Measurements from ENCODE around the gene BAIAP2L1. TPM values are rescaled to one million over a fixed set of nuclear protein-coding genes. Genes with fewer than 3 reads are reported as not detected.

The BAIAP2L1 gene
- total RNA-seq, 4 donors from 2014 or later, result 39.8 to 59.8 (median 53.3) TPM

DNA sequence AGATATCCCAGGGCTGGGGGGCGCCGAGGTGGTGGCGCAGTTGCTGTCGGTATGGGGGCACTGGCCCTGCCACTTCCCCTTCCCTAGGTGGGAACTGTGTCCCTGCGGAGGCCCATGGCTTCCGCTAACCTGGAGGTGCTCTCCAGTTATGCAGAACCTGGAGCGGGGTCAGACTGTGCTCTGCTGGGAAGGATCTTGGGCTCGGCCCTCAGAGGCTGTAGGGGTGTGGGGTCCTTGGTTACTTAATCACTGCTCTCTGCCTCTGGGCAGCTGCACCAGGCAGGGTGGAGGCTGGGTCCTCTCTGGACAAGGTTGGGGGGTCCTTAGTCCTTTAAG, 117.0 kb downstream of the BAIAP2L1 start:
- Histone ChIP-seq H3K4me3 (peak overlapping the region; percentile 2 to 97 (median 96)), H3K27me3 (no peaks in the 10 kb centered on the region), H3K36me3 (no peaks in the 10 kb centered on the region), H3K4me1 (peaks cover 47 to 75% (median 69%) of the 10 kb centered on the region in 4 donors), H3K9me3 (no peaks in the 10 kb centered on the region), H3K27ac (peak overlapping the region; percentile 88 to 98 (median 96))
- in situ Hi-C loops (cut with MboI; ENCODE audit: low pct_ligation_motif_present in 1 of 4, low pct_unique_long_range_greater_than_20kb in 1 of 4, low sequenced_read_pairs in 3 of 4) (loop anchor here in 2 of 4 donors (25.0 kb wide), 1 partner anchor 128 kb away; the partner anchor contains the start of gene BAIAP2L1 (in 2 of the 2)), intact Hi-C loops (cut with DNase I; ENCODE audit: low total_unique reads) (no loop called here)
- TF ChIP-seq, protein P1, sequence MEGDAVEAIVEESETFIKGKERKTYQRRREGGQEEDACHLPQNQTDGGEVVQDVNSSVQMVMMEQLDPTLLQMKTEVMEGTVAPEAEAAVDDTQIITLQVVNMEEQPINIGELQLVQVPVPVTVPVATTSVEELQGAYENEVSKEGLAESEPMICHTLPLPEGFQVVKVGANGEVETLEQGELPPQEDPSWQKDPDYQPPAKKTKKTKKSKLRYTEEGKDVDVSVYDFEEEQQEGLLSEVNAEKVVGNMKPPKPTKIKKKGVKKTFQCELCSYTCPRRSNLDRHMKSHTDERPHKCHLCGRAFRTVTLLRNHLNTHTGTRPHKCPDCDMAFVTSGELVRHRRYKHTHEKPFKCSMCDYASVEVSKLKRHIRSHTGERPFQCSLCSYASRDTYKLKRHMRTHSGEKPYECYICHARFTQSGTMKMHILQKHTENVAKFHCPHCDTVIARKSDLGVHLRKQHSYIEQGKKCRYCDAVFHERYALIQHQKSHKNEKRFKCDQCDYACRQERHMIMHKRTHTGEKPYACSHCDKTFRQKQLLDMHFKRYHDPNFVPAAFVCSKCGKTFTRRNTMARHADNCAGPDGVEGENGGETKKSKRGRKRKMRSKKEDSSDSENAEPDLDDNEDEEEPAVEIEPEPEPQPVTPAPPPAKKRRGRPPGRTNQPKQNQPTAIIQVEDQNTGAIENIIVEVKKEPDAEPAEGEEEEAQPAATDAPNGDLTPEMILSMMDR (IDR thresholded peaks at IDR 0.05), result no peak
- TF ChIP-seq POLR2AphosphoS5 (IDR thresholded peaks at IDR 0.05), result no peak
- no peak for TF ChIP-seq EP300 (IDR thresholded peaks at IDR 0.05; ENCODE audit: low read depth)
- DNase-seq, result no peak
- 90% methylated on average over 8 of the region's 8 CpGs; no CpG with 5 or more reads in 1 of the 2 donors for WGBS, 2 donors (ENCODE audit: low coverage in 1 of 2)

- Histone ChIP-seq H3K36me3 (no peaks in the 10 kb centered on the region), H3K4me3 (peak overlapping the region; percentile 64 to 97 (median 96)), H3K27me3 (no peaks in the 10 kb centered on the region), H3K4me1 (peaks cover 47 to 72% (median 68%) of the 10 kb centered on the region in 4 donors), H3K27ac (peak overlapping the region; percentile 88 to 98 (median 96)), H3K9me3 (no peaks in the 10 kb centered on the region)
- 0 to 59% methylated on average over 1 to 19 of the region's 19 CpGs for WGBS, 2 donors (ENCODE audit: low coverage in 1 of 2)
- intact Hi-C loops (cut with DNase I; ENCODE audit: low total_unique reads), result no loop called here
- TF ChIP-seq EP300 (IDR thresholded peaks at IDR 0.05; ENCODE audit: low read depth), result no peak
- TF ChIP-seq, protein P1 (IDR thresholded peaks at IDR 0.05), result no peak
- peak in 2 of 3 donors; percentile 76 to 78 for TF ChIP-seq POLR2AphosphoS5 (IDR thresholded peaks at IDR 0.05)
- TF ChIP-seq POLR2A (IDR thresholded peaks at IDR 0.05), result peak; percentile 68
- in situ Hi-C loops (cut with MboI; ENCODE audit: low pct_ligation_motif_present in 1 of 4, low pct_unique_long_range_greater_than_20kb in 1 of 4, low sequenced_read_pairs in 3 of 4), result loop anchor here in 2 of 4 donors (25.0 kb wide), 1 partner anchor 129 kb away; the partner anchor contains the start of gene BAIAP2L1 (in 2 of the 2)
- DNase-seq, result peak; percentile 63
Observed at GRCh38 chr7:98283127-98283886, 117.6 kb downstream of the BAIAP2L1 start.

DNA sequence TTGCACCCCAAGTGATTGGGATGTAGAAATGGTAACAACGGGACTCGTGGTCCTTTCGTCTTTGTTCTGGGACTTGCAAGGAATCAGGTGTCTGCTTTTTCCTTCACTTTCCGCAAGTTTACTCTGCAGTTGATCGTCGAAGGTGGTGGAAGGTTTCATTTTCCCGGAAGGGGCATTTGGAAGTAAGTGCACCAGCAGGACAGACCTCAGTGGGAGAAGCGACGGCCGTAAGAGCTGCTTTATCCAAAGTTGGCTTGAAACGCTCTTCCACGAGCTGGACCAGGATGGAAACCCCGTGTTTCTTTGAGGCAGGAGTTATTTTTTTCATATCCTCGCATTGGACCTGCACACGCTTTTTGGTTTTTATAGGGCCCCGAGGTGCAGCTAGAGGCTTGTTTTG, 118.2 kb downstream of the BAIAP2L1 start:
- TF ChIP-seq POLR2A (IDR thresholded peaks at IDR 0.05) (no peak), POLR2AphosphoS5 (IDR thresholded peaks at IDR 0.05) (no peak), EP300 (IDR thresholded peaks at IDR 0.05; ENCODE audit: low read depth) (no peak)
- TF ChIP-seq, protein P1 (IDR thresholded peaks at IDR 0.05), result no peak
- intact Hi-C loops (cut with DNase I; ENCODE audit: low total_unique reads), result no loop called here
- Histone ChIP-seq H3K4me3 (peak overlapping the region; percentile 64 to 97 (median 96)), H3K36me3 (no peaks in the 10 kb centered on the region), H3K27me3 (no peaks in the 10 kb centered on the region), H3K27ac (peak overlapping the region; percentile 88 to 98 (median 96)), H3K9me3 (no peaks in the 10 kb centered on the region), H3K4me1 (peaks cover 44 to 66% (median 62%) of the 10 kb centered on the region in 4 donors)
- in situ Hi-C loops (cut with MboI; ENCODE audit: low pct_ligation_motif_present in 1 of 4, low pct_unique_long_range_greater_than_20kb in 1 of 4, low sequenced_read_pairs in 3 of 4), result loop anchor here in 2 of 4 donors (25.0 kb wide), 1 partner anchor 130 kb away; the partner anchor contains the start of gene BAIAP2L1 (in 2 of the 2)
- no peak for DNase-seq
- WGBS, 2 donors (ENCODE audit: low coverage in 1 of 2), result 33 to 39% methylated on average over 11 to 16 of the region's 16 CpGs

All from transverse colon (tissue), 4 donors.